KMS-11 (cell line): ENCODE measurements around the gene TROAP.

Experiments used
- H2AFZ ChIP-seq: fragments of 200-600 bp; sonication (generic); 2 replicates; pipeline ENCODE4 v1.6.1; 2016; ENCODE audit warnings: antibody characterized with exemption, mixed run types, low read depth
- H3K27ac ChIP-seq: fragments of 200-600 bp; sonication (generic); 2 replicates; pipeline ENCODE4 v1.6.1; 2016; ENCODE audit warnings: mild to moderate bottlenecking, mixed run types
- H3K27me3 ChIP-seq: fragments of 200-600 bp; sonication (generic); 2 replicates; pipeline ENCODE4 v1.6.1; 2017; ENCODE audit warnings: mild to moderate bottlenecking, low read depth, mixed run types, moderate library complexity; ENCODE audit not compliant: insufficient read depth
- H3K36me3 ChIP-seq: fragments of 200-600 bp; sonication (generic); 2 replicates; pipeline ENCODE4 v1.6.1; 2017; ENCODE audit warnings: mild to moderate bottlenecking, mixed run types; ENCODE audit not compliant: insufficient read depth
- H3K4me1 ChIP-seq: fragments of 200-600 bp; sonication (generic); 2 replicates; pipeline ENCODE4 v1.6.1; 2016; ENCODE audit warnings: mild to moderate bottlenecking, low read depth, mixed run types; ENCODE audit not compliant: poor library complexity, severe bottlenecking
- H3K4me2 ChIP-seq: fragments of 200-600 bp; sonication (generic); 2 replicates; pipeline ENCODE4 v1.7.0; 2016; ENCODE audit warnings: mild to moderate bottlenecking, mixed run types
- H3K4me3 ChIP-seq: fragments of 200-600 bp; sonication (generic); IDR thresholded peaks from 2 replicates; pipeline ENCODE4 v1.6.1; 2017; ENCODE audit warnings: low read depth, low read length, mixed read lengths; ENCODE audit not compliant: insufficient read depth
- H3K79me2 ChIP-seq: fragments of 200-600 bp; sonication (generic); 2 replicates; pipeline ENCODE4 v1.6.1; 2016; ENCODE audit warnings: low read depth, mixed run types; ENCODE audit not compliant: insufficient read depth
- H3K9ac ChIP-seq: fragments of 200-600 bp; sonication (generic); 2 replicates; pipeline ENCODE4 v1.6.1; 2016; ENCODE audit warnings: mild to moderate bottlenecking, mixed run types
- H4K20me1 ChIP-seq: fragments of 200-600 bp; sonication (generic); 2 replicates; pipeline ENCODE4 v1.6.1; 2016; ENCODE audit warnings: mild to moderate bottlenecking, mixed run types; ENCODE audit not compliant: insufficient read depth
- CTCF ChIP-seq: fragments of 200-600 bp; sonication (generic); conservative IDR thresholded peaks from 2 replicates; pipeline ENCODE4 v1.6.1; 2017; ENCODE audit warnings: low read depth, mild to moderate bottlenecking, antibody characterized with exemption, low read length, moderate library complexity, mixed read lengths

TROAP gene

GRCh38 chr12:49345051-49345824 is 22.2 kb downstream of the TROAP start:
- peaks cover 43% of the 10 kb centered on the region for H3K4me1 ChIP-seq
- H3K4me3 ChIP-seq = no peak overlapping the region
- no peak overlapping the region for H3K27ac ChIP-seq
- no peaks in the 10 kb centered on the region for H3K36me3 ChIP-seq
- H3K27me3 ChIP-seq = peaks cover 56% of the 10 kb centered on the region
- no peaks in the 10 kb centered on the region for H3K79me2 ChIP-seq
- no peak for TF ChIP-seq CTCF
- no peak overlapping the region for H2AFZ ChIP-seq
- H3K4me2 ChIP-seq = peak overlapping the region; percentile 79; the same call in 1 of the 2 replicates
- H4K20me1 ChIP-seq = no peaks in the 10 kb centered on the region
- no peak overlapping the region for H3K9ac ChIP-seq

- Histone ChIP-seq H4K20me1 (no peaks in the 10 kb centered on the region), H3K79me2 (no peaks in the 10 kb centered on the region), H3K27me3 (peaks cover 56% of the 10 kb centered on the region), H2AFZ (peak overlapping the region; percentile 58; the same call in 1 of the 2 replicates), H3K27ac (no peak overlapping the region), H3K4me1 (peaks cover 43% of the 10 kb centered on the region), H3K36me3 (no peaks in the 10 kb centered on the region), H3K4me2 (peak overlapping the region; percentile 79), H3K4me3 (no peak overlapping the region), H3K9ac (no peak overlapping the region)
- TF ChIP-seq CTCF = no peak
These were observed 23.0 kb downstream of the TROAP start for GRCh38 chr12:49345825-49346658.

GRCh38 chr12:49346659-49347310 is 23.7 kb downstream of the TROAP start, which contains the start of gene DNAJC22:
Gene DNAJC22 (plus strand): TSS chr12:49346888. CDS start chr12:49348873, 1,985 bp downstream.
- Histone ChIP-seq H3K4me1 (peaks cover 43% of the 10 kb centered on the region), H4K20me1 (no peaks in the 10 kb centered on the region), H3K4me3 (no peak within 1 kb of the TSS), H3K36me3 (no peaks in the 10 kb centered on the region), H3K79me2 (no peaks in the 10 kb centered on the region), H3K27ac (no peak within 1 kb of the TSS), H3K4me2 (peak within 1 kb of the TSS; percentile 79), H3K9ac (no peak within 1 kb of the TSS), H3K27me3 (peaks cover 49% of the 10 kb centered on the region), H2AFZ (peak within 1 kb of the TSS; percentile 58)
- no peak for TF ChIP-seq CTCF

GRCh38 chr12:49347311-49348193 is 24.5 kb downstream of the TROAP start:
- peaks cover 43% of the 10 kb centered on the region for H3K4me1 ChIP-seq
- no peaks in the 10 kb centered on the region for H3K79me2 ChIP-seq
- no peaks in the 10 kb centered on the region for H3K36me3 ChIP-seq
- peak overlapping the region; percentile 58 for H2AFZ ChIP-seq
- peak overlapping the region; percentile 79 for H3K4me2 ChIP-seq
- H3K27ac ChIP-seq = no peak overlapping the region
- no peaks in the 10 kb centered on the region for H4K20me1 ChIP-seq
- TF ChIP-seq CTCF = peak; percentile 93
- H3K27me3 ChIP-seq = peaks cover 47% of the 10 kb centered on the region
- no peak overlapping the region for H3K9ac ChIP-seq
- H3K4me3 ChIP-seq = no peak overlapping the region
